ENCODE results near the gene PRDX2. TPM values are rescaled to one million over a fixed set of nuclear protein-coding genes. Genes with fewer than 3 reads are reported as not detected.

PRDX2 gene
- total RNA-seq, 4 donors from 2014 or later, result 178 to 303 (median 227) TPM

GRCh38 chr19:12763100-12763499 is 38.5 kb downstream of the PRDX2 start:
- Histone ChIP-seq H3K36me3 (peaks cover 0 to 48% of the 10 kb centered on the region in 2 donors), H3K9me3 (no peaks in the 10 kb centered on the region), H3K27ac (no peak overlapping the region), H3K4me1 (peaks cover 0 to 9% (median 0%) of the 10 kb centered on the region in 3 donors), H3K27me3 (no peaks in the 10 kb centered on the region), H3K4me3 (no peak overlapping the region)
- no peak for ATAC-seq
- TF ChIP-seq POLR2AphosphoS5 (IDR thresholded peaks at IDR 0.05) (no peak), POLR2A (IDR thresholded peaks at IDR 0.05) (no peak), CTCF (IDR thresholded peaks at IDR 0.05) (no peak), EP300 (IDR thresholded peaks at IDR 0.05) (no peak)
- WGBS, 2 donors (ENCODE audit: low coverage in 1 of 2), result 60% methylated on average over 1 of the region's 11 CpGs; no CpG with 5 or more reads in 1 of the 2 donors

- Histone ChIP-seq H3K4me1 (peaks cover 0 to 13% (median 4%) of the 10 kb centered on the region in 3 donors), H3K27ac (no peak overlapping the region), H3K36me3 (peaks cover 0 to 22% of the 10 kb centered on the region in 2 donors), H3K9me3 (no peaks in the 10 kb centered on the region), H3K27me3 (peaks cover under 1% of the 10 kb centered on the region), H3K4me3 (no peak overlapping the region)
- no peak for ATAC-seq
- no peak for TF ChIP-seq POLR2A (IDR thresholded peaks at IDR 0.05)
- TF ChIP-seq CTCF (IDR thresholded peaks at IDR 0.05), result no peak
- TF ChIP-seq EP300 (IDR thresholded peaks at IDR 0.05), result no peak
- no peak for TF ChIP-seq POLR2AphosphoS5 (IDR thresholded peaks at IDR 0.05)
- 91% methylated on average over 6 of the region's 6 CpGs; no CpG with 5 or more reads in 1 of the 2 donors for WGBS, 2 donors (ENCODE audit: low coverage in 1 of 2)
Measured at GRCh38 chr19:12759686-12760085, 41.9 kb downstream of the PRDX2 start.

GRCh38 chr19:12757544-12758274 is 43.9 kb downstream of the PRDX2 start:
- peaks cover 0 to 13% (median 4%) of the 10 kb centered on the region in 3 donors for H3K4me1 ChIP-seq
- peaks cover 0 to 4% of the 10 kb centered on the region in 2 donors for H3K36me3 ChIP-seq
- H3K27ac ChIP-seq, result peak overlapping the region in 3 of 4 donors; percentile 1 to 67 (median 51)
- peak overlapping the region in 1 of 2 donors; percentile 47 for H3K4me3 ChIP-seq
- ATAC-seq, result peak; percentile 89
- 11 to 41% methylated on average over 4 to 11 of the region's 60 CpGs for WGBS, 2 donors (ENCODE audit: low coverage in 1 of 2)
- TF ChIP-seq CTCF (IDR thresholded peaks at IDR 0.05), result peak in 3 of 4 experiments; percentile 87 to 96 (median 91)
- no peak for TF ChIP-seq EP300 (IDR thresholded peaks at IDR 0.05)
- no peak for TF ChIP-seq POLR2AphosphoS5 (IDR thresholded peaks at IDR 0.05)
- TF ChIP-seq POLR2A (IDR thresholded peaks at IDR 0.05), result no peak
- no peaks in the 10 kb centered on the region for H3K9me3 ChIP-seq
- H3K27me3 ChIP-seq, result peaks cover 15% of the 10 kb centered on the region

GRCh38 chr19:12756150-12756883 is 45.3 kb downstream of the PRDX2 start:
- no peak for TF ChIP-seq EP300 (IDR thresholded peaks at IDR 0.05)
- TF ChIP-seq POLR2A (IDR thresholded peaks at IDR 0.05), result no peak
- TF ChIP-seq CTCF (IDR thresholded peaks at IDR 0.05), result no peak
- TF ChIP-seq POLR2AphosphoS5 (IDR thresholded peaks at IDR 0.05), result no peak
- Histone ChIP-seq H3K4me1 (peaks cover 0 to 13% (median 4%) of the 10 kb centered on the region in 3 donors), H3K27me3 (peaks cover 26% of the 10 kb centered on the region), H3K9me3 (no peaks in the 10 kb centered on the region), H3K4me3 (no peak overlapping the region), H3K27ac (no peak overlapping the region), H3K36me3 (no peaks in the 10 kb centered on the region)
- 82 to 93% methylated on average over 3 to 5 of the region's 19 CpGs for WGBS, 2 donors (ENCODE audit: low coverage in 1 of 2)
- ATAC-seq, result no peak
